ENCODE results near the gene MIPEP. TPM values are rescaled to one million over a fixed set of nuclear protein-coding genes. Genes with fewer than 3 reads are reported as not detected.
"Not testable (repeated sequence)": the region's sequence is repeated elsewhere in the genome, so short reads cannot be mapped to it uniquely, and the experiment has no call there.

The MIPEP gene
- total and polyA plus RNA-seq, 4 donors, result 3.6 to 9.1 (median 6.5) TPM

- 56 to 63% methylated on average over 8 of the region's 8 CpGs for WGBS, 2 donors
- H3K36me3 ChIP-seq (ENCODE audit: control insufficient read depth in 1 of 2, insufficient read depth in 2 of 2, low read length in 1 of 2); H3K27me3 ChIP-seq (ENCODE audit: control insufficient read depth in 1 of 2, insufficient read depth in 2 of 2, low read length in 1 of 2); H3K4me3 ChIP-seq (ENCODE audit: low read length in 2 of 2); ATAC-seq (ENCODE audit: low FRiP score); H3K4me1 ChIP-seq (ENCODE audit: control insufficient read depth in 1 of 2, insufficient read depth in 2 of 2, low read length in 2 of 2); H3K9me3 ChIP-seq (ENCODE audit: control insufficient read depth, low read length); DNase-seq; H3K27ac ChIP-seq (ENCODE audit: low read depth in 1 of 2, low read length in 2 of 2); intact Hi-C loops (cut with DNase I): not testable (repeated sequence)
Measured at GRCh38 chr13:23761760-23762159, 127.4 kb downstream of the MIPEP start.

- no peaks in the 10 kb centered on the region for H3K9me3 ChIP-seq (ENCODE audit: control insufficient read depth, low read length)
- intact Hi-C loops (cut with DNase I), result no loop called here
- peaks cover 0 to 3% of the 10 kb centered on the region in 2 donors for H3K4me1 ChIP-seq (ENCODE audit: control insufficient read depth in 1 of 2, insufficient read depth in 2 of 2, low read length in 2 of 2)
- no peak overlapping the region for H3K27ac ChIP-seq (ENCODE audit: low read depth in 1 of 2, low read length in 2 of 2)
- DNase-seq (no peak), ATAC-seq (ENCODE audit: low FRiP score) (no peak)
- 94 to 95% methylated on average over 9 of the region's 9 CpGs for WGBS, 2 donors
- no peaks in the 10 kb centered on the region for H3K36me3 ChIP-seq (ENCODE audit: control insufficient read depth in 1 of 2, insufficient read depth in 2 of 2, low read length in 1 of 2)
- H3K4me3 ChIP-seq (ENCODE audit: low read length in 2 of 2), result no peak overlapping the region
- no peaks in the 10 kb centered on the region for H3K27me3 ChIP-seq (ENCODE audit: control insufficient read depth in 1 of 2, insufficient read depth in 2 of 2, low read length in 1 of 2)
Measured at GRCh38 chr13:23760000-23760399, 129.2 kb downstream of the MIPEP start.

GRCh38 chr13:23758798-23759527 is 130.2 kb downstream of the MIPEP start:
- Histone ChIP-seq H3K36me3 (ENCODE audit: control insufficient read depth in 1 of 2, insufficient read depth in 2 of 2, low read length in 1 of 2) (no peaks in the 10 kb centered on the region), H3K27ac (ENCODE audit: low read depth in 1 of 2, low read length in 2 of 2) (peak overlapping the region in 1 of 2 donors; percentile 11), H3K9me3 (ENCODE audit: control insufficient read depth, low read length) (no peaks in the 10 kb centered on the region), H3K27me3 (ENCODE audit: control insufficient read depth in 1 of 2, insufficient read depth in 2 of 2, low read length in 1 of 2) (no peaks in the 10 kb centered on the region), H3K4me1 (ENCODE audit: control insufficient read depth in 1 of 2, insufficient read depth in 2 of 2, low read length in 2 of 2) (peaks cover 0 to 3% of the 10 kb centered on the region in 2 donors), H3K4me3 (ENCODE audit: low read length in 2 of 2) (no peak overlapping the region)
- DNase-seq (no peak), ATAC-seq (ENCODE audit: low FRiP score) (peak; percentile 54)
- WGBS, 2 donors, result 76 to 79% methylated on average over 9 of the region's 9 CpGs
- intact Hi-C loops (cut with DNase I), result no loop called here

- Histone ChIP-seq H3K4me1 (ENCODE audit: control insufficient read depth in 1 of 2, insufficient read depth in 2 of 2, low read length in 2 of 2) (peaks cover 0 to 3% of the 10 kb centered on the region in 2 donors), H3K36me3 (ENCODE audit: control insufficient read depth in 1 of 2, insufficient read depth in 2 of 2, low read length in 1 of 2) (peaks cover 0 to 1% of the 10 kb centered on the region in 2 donors), H3K27ac (ENCODE audit: low read depth in 1 of 2, low read length in 2 of 2) (no peak overlapping the region), H3K9me3 (ENCODE audit: control insufficient read depth, low read length) (no peaks in the 10 kb centered on the region), H3K27me3 (ENCODE audit: control insufficient read depth in 1 of 2, insufficient read depth in 2 of 2, low read length in 1 of 2) (no peaks in the 10 kb centered on the region), H3K4me3 (ENCODE audit: low read length in 2 of 2) (no peak overlapping the region)
- ATAC-seq (ENCODE audit: low FRiP score) (no peak), DNase-seq (no peak)
- intact Hi-C loops (cut with DNase I), result no loop called here
- WGBS, 2 donors, result 39 to 53% methylated on average over 2 of the region's 2 CpGs
Measured at GRCh38 chr13:23754997-23755396, 134.2 kb downstream of the MIPEP start.

GRCh38 chr13:23754506-23754905 is 134.7 kb downstream of the MIPEP start:
- no peak overlapping the region for H3K4me3 ChIP-seq (ENCODE audit: low read length in 2 of 2)
- H3K27me3 ChIP-seq (ENCODE audit: control insufficient read depth in 1 of 2, insufficient read depth in 2 of 2, low read length in 1 of 2), result no peaks in the 10 kb centered on the region
- H3K27ac ChIP-seq (ENCODE audit: low read depth in 1 of 2, low read length in 2 of 2), result no peak overlapping the region
- 65 to 70% methylated on average over 6 of the region's 6 CpGs for WGBS, 2 donors
- peaks cover 0 to 1% of the 10 kb centered on the region in 2 donors for H3K36me3 ChIP-seq (ENCODE audit: control insufficient read depth in 1 of 2, insufficient read depth in 2 of 2, low read length in 1 of 2)
- no peaks in the 10 kb centered on the region for H3K9me3 ChIP-seq (ENCODE audit: control insufficient read depth, low read length)
- DNase-seq, result no peak
- ATAC-seq (ENCODE audit: low FRiP score), result no peak
- H3K4me1 ChIP-seq (ENCODE audit: control insufficient read depth in 1 of 2, insufficient read depth in 2 of 2, low read length in 2 of 2), result peaks cover 0 to 3% of the 10 kb centered on the region in 2 donors
- intact Hi-C loops (cut with DNase I), result no loop called here

- DNase-seq (no peak), ATAC-seq (ENCODE audit: low FRiP score) (no peak)
- H3K36me3 ChIP-seq (ENCODE audit: control insufficient read depth in 1 of 2, insufficient read depth in 2 of 2, low read length in 1 of 2), result peaks cover 0 to 1% of the 10 kb centered on the region in 2 donors
- WGBS, 2 donors, result 4 to 7% methylated on average over 1 of the region's 1 CpG
- no peak overlapping the region for H3K4me3 ChIP-seq (ENCODE audit: low read length in 2 of 2)
- peaks cover 0 to 3% of the 10 kb centered on the region in 2 donors for H3K4me1 ChIP-seq (ENCODE audit: control insufficient read depth in 1 of 2, insufficient read depth in 2 of 2, low read length in 2 of 2)
- intact Hi-C loops (cut with DNase I), result no loop called here
- H3K27me3 ChIP-seq (ENCODE audit: control insufficient read depth in 1 of 2, insufficient read depth in 2 of 2, low read length in 1 of 2), result no peaks in the 10 kb centered on the region
- H3K9me3 ChIP-seq (ENCODE audit: control insufficient read depth, low read length), result no peaks in the 10 kb centered on the region
- no peak overlapping the region for H3K27ac ChIP-seq (ENCODE audit: low read depth in 1 of 2, low read length in 2 of 2)
Measured at GRCh38 chr13:23753458-23753857, 135.7 kb downstream of the MIPEP start.

- WGBS, 2 donors, result 48 to 59% methylated on average over 1 of the region's 1 CpG
- no peak overlapping the region for H3K27ac ChIP-seq (ENCODE audit: low read depth in 1 of 2, low read length in 2 of 2)
- no peaks in the 10 kb centered on the region for H3K27me3 ChIP-seq (ENCODE audit: control insufficient read depth in 1 of 2, insufficient read depth in 2 of 2, low read length in 1 of 2)
- DNase-seq (no peak), ATAC-seq (ENCODE audit: low FRiP score) (no peak)
- H3K9me3 ChIP-seq (ENCODE audit: control insufficient read depth, low read length), result no peaks in the 10 kb centered on the region
- H3K36me3 ChIP-seq (ENCODE audit: control insufficient read depth in 1 of 2, insufficient read depth in 2 of 2, low read length in 1 of 2), result peaks cover 0 to 1% of the 10 kb centered on the region in 2 donors
- intact Hi-C loops (cut with DNase I), result no loop called here
- no peak overlapping the region for H3K4me3 ChIP-seq (ENCODE audit: low read length in 2 of 2)
- peaks cover 0 to 3% of the 10 kb centered on the region in 2 donors for H3K4me1 ChIP-seq (ENCODE audit: control insufficient read depth in 1 of 2, insufficient read depth in 2 of 2, low read length in 2 of 2)
Measured at GRCh38 chr13:23752111-23753001, 136.8 kb downstream of the MIPEP start.

- Histone ChIP-seq H3K36me3 (ENCODE audit: control insufficient read depth in 1 of 2, insufficient read depth in 2 of 2, low read length in 1 of 2) (peaks cover 0 to 1% of the 10 kb centered on the region in 2 donors), H3K4me3 (ENCODE audit: low read length in 2 of 2) (no peak overlapping the region), H3K9me3 (ENCODE audit: control insufficient read depth, low read length) (no peaks in the 10 kb centered on the region), H3K27ac (ENCODE audit: low read depth in 1 of 2, low read length in 2 of 2) (no peak overlapping the region), H3K4me1 (ENCODE audit: control insufficient read depth in 1 of 2, insufficient read depth in 2 of 2, low read length in 2 of 2) (peaks cover 0 to 3% of the 10 kb centered on the region in 2 donors), H3K27me3 (ENCODE audit: control insufficient read depth in 1 of 2, insufficient read depth in 2 of 2, low read length in 1 of 2) (no peaks in the 10 kb centered on the region)
- intact Hi-C loops (cut with DNase I), result no loop called here
- DNase-seq (no peak), ATAC-seq (ENCODE audit: low FRiP score) (no peak)
- 82 to 92% methylated on average over 5 of the region's 5 CpGs for WGBS, 2 donors
Measured at GRCh38 chr13:23751195-23751594, 138.0 kb downstream of the MIPEP start.
